A673 (cell line): ENCODE measurements around the gene USP35.

Experiments
- CTCF ChIP-seq: fragments of 300-800, 200-600 bp; sonication (generic); conservative IDR thresholded peaks from 2 replicates; pipeline ENCODE4 v1.5.1; 2017; ENCODE audit warnings: low read depth, mild to moderate bottlenecking, antibody characterized with exemption, low read length, moderate library complexity, mixed read lengths
- EZH2 ChIP-seq: fragments of 200-600 bp; sonication (generic); IDR thresholded peaks from 2 replicates; pipeline ENCODE4 v1.6.1; 2017; ENCODE audit warnings: borderline replicate concordance, low read depth, mild to moderate bottlenecking, mixed read lengths, antibody characterized with exemption, low read length; ENCODE audit not compliant: poor library complexity, severe bottlenecking

- TF ChIP-seq CTCF = no peak
- no peak for TF ChIP-seq EZH2
These were observed 30.9 kb downstream of the USP35 start for GRCh38 chr11:78219493-78220217.
